Mucosa of descending colon (tissue), 3 donors: Measurements from ENCODE around the gene RASGRP3. TPM values are rescaled to one million over a fixed set of nuclear protein-coding genes. Genes with fewer than 3 reads are reported as not detected.

Source experiments
- ATAC-seq: fragments of 200-7000 bp; cut with Tn5 transposase; one replicate; pipeline ENCODE4 v1.9.1; 2020; ENCODE audit warnings: mild to moderate bottlenecking, moderate library complexity
- DNase-seq, 3 donors: peaks; one replicate each; pipeline ENCODE4 v3.0.0-alpha.2; 2020
- H3K36me3 ChIP-seq: fragments of 200-600 bp; one replicate; pipeline ENCODE4 v1.8.0; 2021; ENCODE audit warnings: low read depth, mild to moderate bottlenecking
- H3K4me1 ChIP-seq: fragments of 200-600 bp; one replicate; pipeline ENCODE4 v1.8.0; 2021; ENCODE audit warnings: low read depth, mild to moderate bottlenecking
- H3K4me3 ChIP-seq: fragments of 200-600 bp; one replicate; pipeline ENCODE4 v1.8.0; 2021; ENCODE audit warnings: mild to moderate bottlenecking
- H3K9me3 ChIP-seq: fragments of 200-600 bp; one replicate; pipeline ENCODE4 v1.8.0; 2021; ENCODE audit warnings: mild to moderate bottlenecking
- intact Hi-C, 2 donors: fragments of 100-400 bp; cut with DNase I in 1 of 2; cut with micrococcal nuclease in 1 of 2; formaldehyde crosslinking; loops; one replicate each; pipeline versions ENCODE4 v1.11.0 to v1.11.1; 2022; cut with DNase I, micrococcal nuclease
- total RNA-seq, 3 donors: library from RNA; stranded (reverse); fragmentation: NEBNext Ultra II Directional in 2 of 3; extraction: Animal tissue kit (Norgen Biotek cat#: 25700) in 2 of 3; gene quantifications; one replicate each; pipeline versions ENCODE4 v1.2.1 to v1.2.4, GENCODE V29; 2021 to 2023
- TF ChIP-seq, protein P1 (sequence below): fragments of 200-600 bp; IDR thresholded peaks from one replicate; pipeline ENCODE4 v1.8.0; 2022; ENCODE audit warnings: antibody characterized with exemption, mild to moderate bottlenecking
- donor health status: DM: no; HTN: no; CAD: no; lungs with moderate emphysema.
- donor health status: DM: no; HTN: no; CAD: no.
- donor health status: DM: no; HTN: yes; CAD: no.

The RASGRP3 gene
- total RNA-seq, 3 donors from 2014 or later, result 3.8 to 6.1 (median 5.4) TPM

DNA sequence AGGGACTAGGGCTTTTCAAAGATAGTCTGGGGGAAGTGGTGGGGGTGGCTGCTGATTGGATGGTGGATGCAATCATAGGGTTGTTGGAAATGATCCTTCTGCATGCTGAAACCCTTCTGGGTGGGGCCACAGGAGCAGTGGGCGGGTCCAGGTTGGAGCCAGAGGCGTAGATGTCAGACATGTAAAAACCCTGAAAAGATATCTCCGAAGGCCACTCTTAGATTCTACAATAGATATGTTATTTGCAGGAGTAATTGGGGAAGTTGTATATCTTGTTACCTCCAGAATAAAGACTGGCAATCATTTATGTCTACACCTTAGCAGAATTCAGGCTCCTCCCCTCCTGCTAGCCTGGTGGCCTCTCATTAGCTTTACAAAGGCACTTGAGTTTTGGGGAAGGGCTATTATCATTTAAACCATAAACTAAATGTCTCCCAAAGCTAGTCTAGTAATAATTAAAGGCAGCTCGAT, 130.8 kb downstream of the RASGRP3 start:
- H3K36me3 ChIP-seq, result no peaks in the 10 kb centered on the region
- intact Hi-C loops, result no loop called here
- H3K9me3 ChIP-seq, result no peaks in the 10 kb centered on the region
- no peaks in the 10 kb centered on the region for H3K4me1 ChIP-seq
- ATAC-seq, result no peak
- DNase-seq, result no peak
- no peak overlapping the region for H3K4me3 ChIP-seq
- TF ChIP-seq, protein P1, sequence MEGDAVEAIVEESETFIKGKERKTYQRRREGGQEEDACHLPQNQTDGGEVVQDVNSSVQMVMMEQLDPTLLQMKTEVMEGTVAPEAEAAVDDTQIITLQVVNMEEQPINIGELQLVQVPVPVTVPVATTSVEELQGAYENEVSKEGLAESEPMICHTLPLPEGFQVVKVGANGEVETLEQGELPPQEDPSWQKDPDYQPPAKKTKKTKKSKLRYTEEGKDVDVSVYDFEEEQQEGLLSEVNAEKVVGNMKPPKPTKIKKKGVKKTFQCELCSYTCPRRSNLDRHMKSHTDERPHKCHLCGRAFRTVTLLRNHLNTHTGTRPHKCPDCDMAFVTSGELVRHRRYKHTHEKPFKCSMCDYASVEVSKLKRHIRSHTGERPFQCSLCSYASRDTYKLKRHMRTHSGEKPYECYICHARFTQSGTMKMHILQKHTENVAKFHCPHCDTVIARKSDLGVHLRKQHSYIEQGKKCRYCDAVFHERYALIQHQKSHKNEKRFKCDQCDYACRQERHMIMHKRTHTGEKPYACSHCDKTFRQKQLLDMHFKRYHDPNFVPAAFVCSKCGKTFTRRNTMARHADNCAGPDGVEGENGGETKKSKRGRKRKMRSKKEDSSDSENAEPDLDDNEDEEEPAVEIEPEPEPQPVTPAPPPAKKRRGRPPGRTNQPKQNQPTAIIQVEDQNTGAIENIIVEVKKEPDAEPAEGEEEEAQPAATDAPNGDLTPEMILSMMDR, result no peak

DNA sequence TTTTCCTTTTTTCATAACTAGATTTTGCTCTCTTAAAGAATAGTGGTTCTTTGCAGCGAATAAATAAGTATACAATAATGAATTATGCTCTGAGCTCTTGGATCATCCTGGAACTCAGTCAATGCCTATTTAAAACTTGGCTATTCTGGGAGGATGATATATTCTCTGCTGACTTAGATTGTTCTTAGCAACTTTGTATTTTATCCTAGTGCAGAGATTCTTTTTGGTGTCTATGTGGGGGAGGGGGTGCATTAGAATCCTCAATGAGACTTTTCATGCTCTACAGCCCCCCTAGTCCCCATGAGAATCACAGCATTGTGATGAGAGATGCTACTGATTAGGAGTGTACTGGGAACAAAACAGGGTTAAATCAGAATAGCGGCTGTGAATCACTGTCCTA, 131.5 kb downstream of the RASGRP3 start:
- Histone ChIP-seq H3K4me3 (no peak overlapping the region), H3K9me3 (no peaks in the 10 kb centered on the region), H3K36me3 (no peaks in the 10 kb centered on the region), H3K4me1 (no peaks in the 10 kb centered on the region)
- ATAC-seq (no peak), DNase-seq (no peak)
- TF ChIP-seq, protein P1, result no peak
- intact Hi-C loops, result no loop called here

DNA sequence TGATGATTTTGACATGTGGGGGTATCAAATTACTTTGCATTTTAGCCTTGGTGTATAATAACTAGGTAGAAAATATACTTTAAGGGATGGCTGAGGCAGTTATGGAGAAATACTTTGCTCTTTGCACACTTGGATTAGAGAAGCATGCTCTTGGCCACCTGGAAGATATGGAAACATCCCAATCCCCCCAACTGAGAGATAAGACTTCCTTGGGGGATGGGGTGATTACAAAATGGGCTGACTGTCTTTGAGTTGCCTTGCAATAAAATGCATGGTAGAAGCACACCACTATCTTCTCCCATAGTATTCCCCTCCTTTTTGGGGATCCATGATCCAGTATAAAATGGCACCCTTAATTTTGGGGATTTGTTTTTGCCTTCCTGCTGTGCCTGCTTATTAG, 137.7 kb downstream of the RASGRP3 start:
- Histone ChIP-seq H3K36me3 (no peaks in the 10 kb centered on the region), H3K4me1 (no peaks in the 10 kb centered on the region), H3K9me3 (peaks cover 9% of the 10 kb centered on the region), H3K4me3 (no peak overlapping the region)
- ATAC-seq (no peak), DNase-seq (no peak)
- TF ChIP-seq, protein P1, result no peak
- intact Hi-C loops, result no loop called here

Other genes with a start within 250 kb of the RASGRP3 start
- 10 to 100 TPM; 18.6 to 46.9 (median 34.7) TPM for gene FAM98A, start 122.7 kb downstream of the RASGRP3 start, total RNA-seq